ENCODE results near the gene PIK3CG. TPM values are rescaled to one million over a fixed set of nuclear protein-coding genes. Genes with fewer than 3 reads are reported as not detected.
"Not testable (repeated sequence)": the region's sequence is repeated elsewhere in the genome, so short reads cannot be mapped to it uniquely, and the experiment has no call there.

PIK3CG gene
- total RNA-seq, 2 donors from 2014 or later = 8.0 to 8.5 TPM

DNA sequence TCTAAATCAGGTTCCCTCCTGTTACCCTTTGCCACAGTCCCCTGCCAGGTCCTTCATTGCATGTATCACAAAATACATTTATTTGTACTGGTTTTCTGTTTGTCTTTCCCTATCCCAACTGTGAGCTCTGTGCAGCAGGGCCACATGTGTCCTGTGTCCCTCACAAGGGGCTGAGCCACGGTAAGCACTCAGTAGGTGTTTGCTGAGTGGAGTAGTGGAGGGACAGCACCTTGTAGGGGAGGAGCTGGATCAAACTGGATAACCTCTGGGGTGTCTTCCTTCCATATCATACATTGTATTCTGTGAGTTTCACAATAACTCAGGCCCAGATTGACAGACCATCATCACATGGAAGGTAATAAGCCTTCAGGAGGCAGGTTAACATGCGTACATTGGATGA is 25.9 kb downstream of the PIK3CG start:
- Histone ChIP-seq H3K27me3 (replicated peaks; ENCODE audit: insufficient read depth) (no peaks in the 10 kb centered on the region), H3K36me3 (no peaks in the 10 kb centered on the region), H3K27ac (no peak overlapping the region), H3K9me3 (no peaks in the 10 kb centered on the region), H3K4me1 (ENCODE audit: control insufficient read depth in 1 of 2, low read depth in 2 of 2) (no peaks in the 10 kb centered on the region), H3K4me3 (no peak overlapping the region)
- TF ChIP-seq, protein P1, sequence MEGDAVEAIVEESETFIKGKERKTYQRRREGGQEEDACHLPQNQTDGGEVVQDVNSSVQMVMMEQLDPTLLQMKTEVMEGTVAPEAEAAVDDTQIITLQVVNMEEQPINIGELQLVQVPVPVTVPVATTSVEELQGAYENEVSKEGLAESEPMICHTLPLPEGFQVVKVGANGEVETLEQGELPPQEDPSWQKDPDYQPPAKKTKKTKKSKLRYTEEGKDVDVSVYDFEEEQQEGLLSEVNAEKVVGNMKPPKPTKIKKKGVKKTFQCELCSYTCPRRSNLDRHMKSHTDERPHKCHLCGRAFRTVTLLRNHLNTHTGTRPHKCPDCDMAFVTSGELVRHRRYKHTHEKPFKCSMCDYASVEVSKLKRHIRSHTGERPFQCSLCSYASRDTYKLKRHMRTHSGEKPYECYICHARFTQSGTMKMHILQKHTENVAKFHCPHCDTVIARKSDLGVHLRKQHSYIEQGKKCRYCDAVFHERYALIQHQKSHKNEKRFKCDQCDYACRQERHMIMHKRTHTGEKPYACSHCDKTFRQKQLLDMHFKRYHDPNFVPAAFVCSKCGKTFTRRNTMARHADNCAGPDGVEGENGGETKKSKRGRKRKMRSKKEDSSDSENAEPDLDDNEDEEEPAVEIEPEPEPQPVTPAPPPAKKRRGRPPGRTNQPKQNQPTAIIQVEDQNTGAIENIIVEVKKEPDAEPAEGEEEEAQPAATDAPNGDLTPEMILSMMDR (IDR thresholded peaks at IDR 0.05) = no peak
- no peak for DNase-seq (ENCODE audit: low spot score)
- no peak for ATAC-seq (ENCODE audit: insufficient number of reproducible peaks, low FRiP score, low read depth)

DNA sequence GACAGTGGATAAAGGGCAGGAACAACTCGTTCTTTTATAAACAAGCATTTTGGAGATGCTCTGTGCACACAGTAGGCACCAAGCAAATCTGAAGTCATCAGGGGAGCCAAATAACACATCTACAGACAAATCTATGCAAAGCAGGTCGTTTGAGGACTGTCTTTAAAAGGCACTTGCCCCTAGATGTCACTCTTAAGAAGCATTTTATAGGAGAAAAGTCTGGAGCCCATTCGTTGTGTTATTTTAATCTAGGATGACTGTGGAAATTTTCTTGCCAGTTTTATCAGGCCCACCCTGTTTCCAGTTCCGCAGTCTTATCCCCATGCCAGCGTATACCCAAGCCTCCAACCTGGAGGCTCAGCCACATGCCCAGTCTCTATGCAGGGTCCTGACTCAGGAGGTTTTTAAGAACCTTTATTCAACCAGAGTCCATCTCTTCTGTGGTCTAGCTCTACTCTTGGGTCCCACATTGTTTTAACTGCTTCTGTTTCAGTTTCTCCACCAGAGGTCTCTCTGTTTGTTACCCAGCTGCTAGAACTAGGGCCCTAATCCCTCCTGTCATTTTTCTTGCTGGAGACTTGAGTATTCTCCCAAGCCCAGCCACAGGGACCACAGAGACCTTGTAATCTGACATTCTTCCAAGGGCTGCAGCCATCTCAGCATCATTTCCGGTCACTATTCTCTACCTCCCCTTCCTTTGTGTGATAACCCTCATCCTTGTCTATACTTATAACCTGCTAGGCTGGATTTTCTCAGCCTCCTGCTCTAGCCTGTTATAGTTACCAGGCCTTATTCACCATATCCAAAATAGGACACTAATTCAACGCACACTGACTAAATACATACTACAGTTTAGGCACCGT is 26.7 kb downstream of the PIK3CG start:
- Histone ChIP-seq H3K27me3 (replicated peaks; ENCODE audit: insufficient read depth) (no peaks in the 10 kb centered on the region), H3K4me1 (ENCODE audit: control insufficient read depth in 1 of 2, low read depth in 2 of 2) (no peaks in the 10 kb centered on the region), H3K4me3 (no peak overlapping the region), H3K27ac (no peak overlapping the region), H3K36me3 (no peaks in the 10 kb centered on the region), H3K9me3 (no peaks in the 10 kb centered on the region)
- ATAC-seq (ENCODE audit: insufficient number of reproducible peaks, low FRiP score, low read depth) = no peak
- no peak for DNase-seq (ENCODE audit: low spot score)
- TF ChIP-seq, protein P1 (IDR thresholded peaks at IDR 0.05) = no peak

DNA sequence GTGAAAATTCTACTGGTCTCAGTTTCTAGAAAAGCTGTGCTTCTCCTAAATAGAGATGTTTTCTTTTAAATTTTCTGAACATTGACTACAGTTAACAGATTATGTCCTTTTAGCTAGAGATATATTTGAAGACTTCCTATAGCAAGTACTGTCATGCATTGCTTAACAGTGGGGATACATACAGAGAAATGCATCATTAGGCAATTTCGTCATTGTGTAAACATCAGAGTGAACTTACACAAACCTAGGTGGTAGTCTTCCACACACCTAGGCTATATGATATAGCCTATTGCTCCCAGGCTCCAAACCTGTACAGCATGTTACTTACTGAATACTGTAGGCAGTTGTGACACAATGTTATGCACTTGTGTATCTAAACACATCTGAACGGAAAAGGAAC is 28.5 kb downstream of the PIK3CG start:
- Histone ChIP-seq H3K36me3 (no peaks in the 10 kb centered on the region), H3K4me3 (no peak overlapping the region), H3K9me3 (no peaks in the 10 kb centered on the region), H3K4me1 (ENCODE audit: control insufficient read depth in 1 of 2, low read depth in 2 of 2) (no peaks in the 10 kb centered on the region), H3K27me3 (replicated peaks; ENCODE audit: insufficient read depth) (no peaks in the 10 kb centered on the region), H3K27ac (no peak overlapping the region)
- ATAC-seq (ENCODE audit: insufficient number of reproducible peaks, low FRiP score, low read depth) (no peak), DNase-seq (ENCODE audit: low spot score) (no peak)
- TF ChIP-seq, protein P1 (IDR thresholded peaks at IDR 0.05) = no peak

DNA sequence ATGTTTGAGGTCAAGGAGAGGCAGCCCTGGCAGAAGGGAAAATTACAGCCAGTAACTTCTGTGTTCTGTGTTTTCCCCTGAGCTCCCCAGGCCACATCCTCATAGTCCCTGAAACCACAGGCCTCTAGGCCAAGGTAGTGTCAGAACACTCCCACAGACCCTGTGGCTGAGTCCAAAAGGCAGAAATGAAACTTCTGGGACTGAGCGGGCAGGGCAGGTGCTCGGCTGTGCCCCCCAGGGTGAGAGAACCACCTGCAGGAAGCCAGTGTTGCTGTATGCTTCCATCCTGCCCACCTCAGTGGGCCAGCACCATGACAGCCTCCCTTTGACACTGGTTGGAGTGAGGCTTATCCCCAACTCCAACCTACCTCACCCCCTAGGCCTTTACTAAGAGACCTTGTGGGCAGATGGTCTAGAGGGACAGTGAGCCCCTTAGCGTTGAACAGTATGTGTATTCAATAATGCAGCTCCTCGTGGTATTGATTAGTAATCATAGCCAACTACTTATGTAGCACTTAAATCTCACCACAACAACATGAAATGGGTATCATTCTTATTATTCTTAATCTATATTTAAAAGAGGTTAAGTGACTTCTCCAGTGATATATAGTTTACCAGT is 30.3 kb downstream of the PIK3CG start:
- no peak overlapping the region for H3K27ac ChIP-seq
- TF ChIP-seq, protein P1 (IDR thresholded peaks at IDR 0.05) = no peak
- H3K9me3 ChIP-seq = no peaks in the 10 kb centered on the region
- H3K36me3 ChIP-seq = no peaks in the 10 kb centered on the region
- H3K4me3 ChIP-seq = no peak overlapping the region
- DNase-seq (ENCODE audit: low spot score) (no peak), ATAC-seq (ENCODE audit: insufficient number of reproducible peaks, low FRiP score, low read depth) (no peak)
- no peaks in the 10 kb centered on the region for H3K4me1 ChIP-seq (ENCODE audit: control insufficient read depth in 1 of 2, low read depth in 2 of 2)
- H3K27me3 ChIP-seq (replicated peaks; ENCODE audit: insufficient read depth) = no peaks in the 10 kb centered on the region

DNA sequence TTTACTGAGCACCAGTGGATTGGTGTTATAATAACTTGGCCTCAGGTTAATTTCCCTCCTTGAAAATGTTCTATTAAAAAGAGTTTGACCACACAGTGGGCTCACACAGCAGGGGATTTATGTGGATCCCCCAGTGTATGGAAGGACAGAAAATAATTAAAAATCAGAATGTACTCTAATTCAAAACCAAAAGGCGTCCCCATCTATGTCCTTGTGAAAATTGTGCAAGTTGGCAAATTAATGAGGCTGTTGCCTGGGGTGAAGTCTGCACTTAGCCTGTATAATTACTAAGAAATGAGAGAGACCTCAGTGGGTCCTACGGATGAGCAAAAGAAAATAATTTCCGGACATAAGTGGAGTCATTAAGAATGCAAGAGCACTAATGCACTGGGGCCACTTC is 31.1 kb downstream of the PIK3CG start:
- no peak overlapping the region for H3K27ac ChIP-seq
- H3K4me1 ChIP-seq (ENCODE audit: control insufficient read depth in 1 of 2, low read depth in 2 of 2) = no peaks in the 10 kb centered on the region
- no peak for ATAC-seq (ENCODE audit: insufficient number of reproducible peaks, low FRiP score, low read depth)
- H3K9me3 ChIP-seq = no peaks in the 10 kb centered on the region
- H3K4me3 ChIP-seq = no peak overlapping the region
- no peak for DNase-seq (ENCODE audit: low spot score)
- H3K36me3 ChIP-seq = no peaks in the 10 kb centered on the region
- TF ChIP-seq, protein P1 (IDR thresholded peaks at IDR 0.05) = no peak
- no peaks in the 10 kb centered on the region for H3K27me3 ChIP-seq (replicated peaks; ENCODE audit: insufficient read depth)

DNA sequence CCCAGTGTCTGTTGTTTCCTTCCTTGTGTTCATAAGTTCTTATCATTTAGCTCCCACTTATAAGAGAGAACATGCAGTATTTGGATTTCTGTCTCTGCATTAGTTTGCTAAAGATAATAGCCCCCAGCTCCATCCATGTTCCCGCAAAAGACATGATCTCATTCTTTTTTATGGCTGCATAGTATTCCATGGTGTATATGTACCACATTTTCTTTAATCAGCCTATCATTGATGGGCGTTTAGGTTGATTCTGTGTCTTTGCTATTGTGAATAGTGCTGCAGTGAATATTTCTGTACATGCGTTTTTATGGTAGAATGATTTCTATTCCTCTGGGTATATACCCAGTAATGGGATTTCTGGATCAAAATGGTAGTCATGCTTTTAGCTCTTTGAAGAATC is 32.5 kb downstream of the PIK3CG start:
- ATAC-seq (ENCODE audit: insufficient number of reproducible peaks, low FRiP score, low read depth); H3K27ac ChIP-seq; H3K27me3 ChIP-seq (replicated peaks; ENCODE audit: insufficient read depth); DNase-seq (ENCODE audit: low spot score); H3K4me1 ChIP-seq (ENCODE audit: control insufficient read depth in 1 of 2, low read depth in 2 of 2); H3K4me3 ChIP-seq; H3K36me3 ChIP-seq; H3K9me3 ChIP-seq: not testable (repeated sequence)

DNA sequence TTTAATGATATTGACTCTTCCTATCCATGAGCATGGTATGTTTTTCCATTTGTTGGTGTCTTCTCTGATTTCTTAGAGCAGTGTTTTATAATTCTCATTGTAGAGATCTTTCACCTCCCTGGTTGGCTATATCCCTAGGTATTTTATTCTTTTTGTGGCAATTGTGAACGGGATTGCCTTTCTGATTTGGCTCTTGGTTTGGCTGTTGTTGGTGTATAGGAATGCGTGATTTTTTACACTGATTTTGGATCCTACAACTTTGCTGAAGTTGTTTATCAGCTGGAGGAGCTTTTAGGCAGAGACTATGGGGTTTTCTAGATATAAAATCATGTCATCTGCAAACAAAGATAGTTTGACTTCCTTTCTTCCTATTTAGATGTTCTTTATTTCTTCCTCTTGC is 33.9 kb downstream of the PIK3CG start:
- not testable (repeated sequence) for ATAC-seq (ENCODE audit: insufficient number of reproducible peaks, low FRiP score, low read depth); DNase-seq (ENCODE audit: low spot score); H3K36me3 ChIP-seq; H3K27ac ChIP-seq; H3K4me3 ChIP-seq; H3K4me1 ChIP-seq (ENCODE audit: control insufficient read depth in 1 of 2, low read depth in 2 of 2); H3K9me3 ChIP-seq; H3K27me3 ChIP-seq (replicated peaks; ENCODE audit: insufficient read depth)
